AG09309 (cell line): ENCODE results near the gene AUTS2.

Source experiments
- DNase-seq: peaks from one replicate; pipeline ENCODE4 v3.0.0-alpha.2; 2010; ENCODE audit warnings: low read depth
- H3K4me3 ChIP-seq: 2 replicates; pipeline ENCODE4 v1.5.1; 2011; ENCODE audit warnings: mild to moderate bottlenecking, low read depth, low read length, moderate library complexity; ENCODE audit not compliant: control insufficient read depth
- TF ChIP-seq, protein P1 (sequence below): IDR thresholded peaks from 2 replicates; pipeline ENCODE4 v1.5.1; 2011; ENCODE audit warnings: mild to moderate bottlenecking, low read depth, low read length, inconsistent platforms; ENCODE audit not compliant: insufficient read depth, control insufficient read depth; ENCODE audit errors: missing control alignments

The AUTS2 gene

DNA sequence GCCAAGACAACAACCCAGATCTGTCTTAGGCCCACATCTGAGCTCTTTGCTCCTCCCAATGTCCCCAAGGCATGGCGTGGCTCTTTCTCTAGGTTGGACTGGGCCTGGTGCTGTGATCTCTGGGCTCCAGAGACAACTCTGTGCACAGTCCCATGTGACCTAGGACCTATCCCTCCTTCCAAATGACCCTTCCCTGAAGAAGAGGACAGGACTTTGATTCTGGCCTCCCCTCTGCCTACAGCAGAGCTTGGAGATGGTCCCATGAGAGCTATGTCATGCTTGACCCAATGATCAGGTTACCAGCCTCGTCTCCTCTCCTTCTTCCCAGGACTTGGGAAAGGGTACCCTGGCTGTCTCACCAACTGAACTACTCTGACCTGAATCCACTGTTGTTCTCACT, 1237.4 kb downstream of the AUTS2 start:
- H3K4me3 ChIP-seq, result no peak overlapping the region
- TF ChIP-seq, protein P1, sequence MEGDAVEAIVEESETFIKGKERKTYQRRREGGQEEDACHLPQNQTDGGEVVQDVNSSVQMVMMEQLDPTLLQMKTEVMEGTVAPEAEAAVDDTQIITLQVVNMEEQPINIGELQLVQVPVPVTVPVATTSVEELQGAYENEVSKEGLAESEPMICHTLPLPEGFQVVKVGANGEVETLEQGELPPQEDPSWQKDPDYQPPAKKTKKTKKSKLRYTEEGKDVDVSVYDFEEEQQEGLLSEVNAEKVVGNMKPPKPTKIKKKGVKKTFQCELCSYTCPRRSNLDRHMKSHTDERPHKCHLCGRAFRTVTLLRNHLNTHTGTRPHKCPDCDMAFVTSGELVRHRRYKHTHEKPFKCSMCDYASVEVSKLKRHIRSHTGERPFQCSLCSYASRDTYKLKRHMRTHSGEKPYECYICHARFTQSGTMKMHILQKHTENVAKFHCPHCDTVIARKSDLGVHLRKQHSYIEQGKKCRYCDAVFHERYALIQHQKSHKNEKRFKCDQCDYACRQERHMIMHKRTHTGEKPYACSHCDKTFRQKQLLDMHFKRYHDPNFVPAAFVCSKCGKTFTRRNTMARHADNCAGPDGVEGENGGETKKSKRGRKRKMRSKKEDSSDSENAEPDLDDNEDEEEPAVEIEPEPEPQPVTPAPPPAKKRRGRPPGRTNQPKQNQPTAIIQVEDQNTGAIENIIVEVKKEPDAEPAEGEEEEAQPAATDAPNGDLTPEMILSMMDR, result no peak
- no peak for DNase-seq

- TF ChIP-seq, protein P1, result no peak
- H3K4me3 ChIP-seq, result no peak overlapping the region
- DNase-seq, result no peak
Observed at GRCh38 chr7:70836279-70836678, 1238.0 kb downstream of the AUTS2 start.

- no peak for DNase-seq
Observed at GRCh38 chr7:70836946-70837345, 1238.7 kb downstream of the AUTS2 start.

GRCh38 chr7:70837589-70837988, 1239.3 kb downstream of the AUTS2 start:
- no peak for DNase-seq
- TF ChIP-seq, protein P1, result no peak
- H3K4me3 ChIP-seq, result no peak overlapping the region

More at GRCh38 chr7:70836946-70837345, 1238.7 kb downstream of the AUTS2 start:
- TF ChIP-seq, protein P1, result no peak
- H3K4me3 ChIP-seq, result no peak overlapping the region

GRCh38 chr7:70838292-70838907, 1240.1 kb downstream of the AUTS2 start:
- H3K4me3 ChIP-seq, result no peak overlapping the region
- TF ChIP-seq, protein P1, result no peak
- DNase-seq, result no peak
